GM12872 (cell line): ENCODE results near the gene HBG2.

Experiments
- CTCF ChIP-seq: IDR thresholded peaks from 3 replicates; pipeline ENCODE4 v1.5.1; 2011; ENCODE audit warnings: low read depth, mild to moderate bottlenecking, low read length, moderate library complexity; ENCODE audit not compliant: insufficient read depth

HBG2 gene

GRCh38 chr11:5286351-5286750 is 31.8 kb upstream of the HBG2 start:
- TF ChIP-seq CTCF: no peak

GRCh38 chr11:5285703-5286340 is 31.2 kb upstream of the HBG2 start:
- no peak for TF ChIP-seq CTCF

GRCh38 chr11:5284637-5285036 is 30.1 kb upstream of the HBG2 start:
- TF ChIP-seq CTCF: no peak

GRCh38 chr11:5283882-5284281 is 29.3 kb upstream of the HBG2 start:
- no peak for TF ChIP-seq CTCF

GRCh38 chr11:5283086-5283485 is 28.5 kb upstream of the HBG2 start:
- no peak for TF ChIP-seq CTCF

GRCh38 chr11:5282628-5283027 is 28.0 kb upstream of the HBG2 start:
- no peak for TF ChIP-seq CTCF

GRCh38 chr11:5281596-5281995 is 27.0 kb upstream of the HBG2 start:
- no peak for TF ChIP-seq CTCF
